Left ventricle myocardium inferior (tissue), 1 donor: ENCODE results near the gene XPO6. TPM values are rescaled to one million over a fixed set of nuclear protein-coding genes. Genes with fewer than 3 reads are reported as not detected.

Source experiments
- DNase-seq: peaks from one replicate; pipeline ENCODE4 v3.0.0-alpha.2; 2020
- H3K27ac ChIP-seq: fragments of 200-600 bp; replicated peaks from 2 replicates; pipeline ENCODE4 v1.8.0; 2021
- H3K27me3 ChIP-seq: fragments of 200-600 bp; 2 replicates; pipeline ENCODE4 v1.8.0; 2021; ENCODE audit warnings: low read depth
- H3K36me3 ChIP-seq: fragments of 200-600 bp; 2 replicates; pipeline ENCODE4 v1.8.0; 2021
- H3K4me1 ChIP-seq: fragments of 200-600 bp; 2 replicates; pipeline ENCODE4 v1.8.0; 2021
- H3K4me3 ChIP-seq: fragments of 200-600 bp; 2 replicates; pipeline ENCODE4 v1.8.0; 2021; ENCODE audit warnings: mild to moderate bottlenecking, moderate library complexity
- H3K9me3 ChIP-seq: fragments of 200-600 bp; replicated peaks from 2 replicates; pipeline ENCODE4 v1.8.0; 2021
- intact Hi-C: fragments of 100-400 bp; cut with micrococcal nuclease; formaldehyde crosslinking; loops from one replicate; pipeline ENCODE4 v1.11.0; 2022
- total RNA-seq: library from RNA; stranded (reverse); fragmentation: NEBNext Ultra II Directional; extraction: Animal tissue kit (Norgen Biotek cat#: 25700); gene quantifications from one replicate; pipeline ENCODE4 v1.2.1, GENCODE V29; 2021
- TF ChIP-seq, protein P1 (sequence below): fragments of 200-600 bp; IDR thresholded peaks from 2 replicates; pipeline ENCODE4 v1.8.0; 2021; ENCODE audit warnings: antibody characterized with exemption, mild to moderate bottlenecking, borderline replicate concordance
- donor health status: DM: no; HTN: yes; CAD: no; lungs with severe emphysema.

The XPO6 gene
- total RNA-seq, 1 donor from 2014 or later = 26.4 TPM

DNA sequence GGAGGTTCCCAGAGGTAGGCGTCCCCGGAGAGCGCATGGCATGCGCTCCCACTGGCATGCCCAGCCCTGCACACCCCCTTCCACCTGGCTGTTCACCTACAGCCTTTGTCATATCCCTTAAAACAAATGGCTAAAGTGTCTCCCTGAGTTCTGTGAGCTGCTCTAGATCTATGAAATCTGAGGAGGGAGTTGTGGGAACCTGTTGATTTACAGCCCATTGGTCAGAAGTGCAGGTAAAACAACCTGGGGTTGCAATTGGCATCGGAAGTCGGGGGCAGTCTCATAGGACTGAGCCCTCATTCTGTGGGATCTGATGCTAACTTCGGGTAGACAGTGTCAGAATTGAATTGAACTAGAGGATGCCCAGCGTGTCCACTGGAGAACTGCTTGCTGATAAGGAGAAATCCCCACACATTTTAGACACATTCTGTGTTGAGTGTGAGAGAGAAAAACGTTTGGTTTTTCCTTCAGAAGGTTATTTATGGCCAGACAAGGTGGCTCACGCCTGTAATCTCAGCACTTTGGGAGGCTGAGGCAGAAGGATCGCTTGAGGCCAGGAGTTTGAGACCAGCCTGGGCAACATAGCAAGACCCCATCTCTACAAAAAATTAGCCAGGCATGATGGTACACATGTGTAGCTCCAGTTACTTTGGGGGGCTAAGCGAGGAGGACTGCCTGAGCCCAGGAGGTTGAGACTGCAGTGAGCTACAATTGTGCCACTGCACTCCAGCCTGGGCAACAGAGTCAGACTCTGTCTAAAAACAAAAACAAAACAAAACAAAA, 126.2 kb downstream of the XPO6 start:
- no peaks in the 10 kb centered on the region for H3K36me3 ChIP-seq
- no peak overlapping the region for H3K27ac ChIP-seq
- no peak for DNase-seq
- H3K4me1 ChIP-seq = no peaks in the 10 kb centered on the region
- no peaks in the 10 kb centered on the region for H3K9me3 ChIP-seq
- TF ChIP-seq, protein P1, sequence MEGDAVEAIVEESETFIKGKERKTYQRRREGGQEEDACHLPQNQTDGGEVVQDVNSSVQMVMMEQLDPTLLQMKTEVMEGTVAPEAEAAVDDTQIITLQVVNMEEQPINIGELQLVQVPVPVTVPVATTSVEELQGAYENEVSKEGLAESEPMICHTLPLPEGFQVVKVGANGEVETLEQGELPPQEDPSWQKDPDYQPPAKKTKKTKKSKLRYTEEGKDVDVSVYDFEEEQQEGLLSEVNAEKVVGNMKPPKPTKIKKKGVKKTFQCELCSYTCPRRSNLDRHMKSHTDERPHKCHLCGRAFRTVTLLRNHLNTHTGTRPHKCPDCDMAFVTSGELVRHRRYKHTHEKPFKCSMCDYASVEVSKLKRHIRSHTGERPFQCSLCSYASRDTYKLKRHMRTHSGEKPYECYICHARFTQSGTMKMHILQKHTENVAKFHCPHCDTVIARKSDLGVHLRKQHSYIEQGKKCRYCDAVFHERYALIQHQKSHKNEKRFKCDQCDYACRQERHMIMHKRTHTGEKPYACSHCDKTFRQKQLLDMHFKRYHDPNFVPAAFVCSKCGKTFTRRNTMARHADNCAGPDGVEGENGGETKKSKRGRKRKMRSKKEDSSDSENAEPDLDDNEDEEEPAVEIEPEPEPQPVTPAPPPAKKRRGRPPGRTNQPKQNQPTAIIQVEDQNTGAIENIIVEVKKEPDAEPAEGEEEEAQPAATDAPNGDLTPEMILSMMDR = no peak
- H3K4me3 ChIP-seq = no peak overlapping the region
- intact Hi-C loops = no loop called here
- H3K27me3 ChIP-seq = no peaks in the 10 kb centered on the region

DNA sequence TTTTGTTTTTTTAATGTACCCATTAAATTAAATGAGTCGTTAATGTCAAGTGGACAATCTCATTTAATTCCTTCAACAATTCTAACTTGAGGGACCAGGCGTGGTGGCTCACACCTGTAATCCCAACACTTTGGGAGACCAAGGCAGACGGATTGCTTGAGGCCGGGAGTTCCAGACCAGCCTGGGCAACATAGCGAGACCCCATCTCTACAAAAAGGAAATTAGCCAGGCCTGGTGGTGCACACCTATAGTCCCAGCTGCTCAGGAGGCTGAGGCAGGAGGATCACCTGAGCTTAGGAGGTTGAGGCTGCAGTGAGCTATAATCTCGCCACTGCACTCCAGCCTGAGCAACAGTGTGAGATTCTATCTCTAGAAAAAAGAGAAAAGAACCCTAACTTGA, 127.6 kb downstream of the XPO6 start:
- Histone ChIP-seq H3K27ac (no peak overlapping the region), H3K9me3 (no peaks in the 10 kb centered on the region), H3K36me3 (no peaks in the 10 kb centered on the region), H3K4me1 (no peaks in the 10 kb centered on the region), H3K27me3 (no peaks in the 10 kb centered on the region), H3K4me3 (no peak overlapping the region)
- DNase-seq = no peak
- TF ChIP-seq, protein P1 = no peak
- intact Hi-C loops = no loop called here

DNA sequence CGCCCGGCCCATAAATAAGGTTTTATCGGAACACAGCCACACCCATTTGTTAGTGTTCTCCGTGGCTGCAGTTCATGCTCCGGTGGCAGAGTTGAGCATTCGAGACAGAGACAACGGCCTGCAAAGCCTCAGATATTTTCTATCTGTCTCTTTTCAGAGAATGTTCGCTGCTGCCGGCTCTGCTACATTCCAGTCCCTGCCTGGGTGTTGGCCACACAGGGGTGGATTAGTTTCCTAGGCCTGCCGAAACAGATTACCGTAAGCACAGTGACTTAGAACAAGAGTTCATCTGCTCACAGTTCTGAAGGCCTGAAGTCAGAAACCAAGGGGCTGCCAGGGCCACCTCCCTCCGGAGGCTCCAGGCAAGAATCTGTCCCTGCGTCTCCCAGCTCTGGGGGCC, 129.1 kb downstream of the XPO6 start:
- H3K27ac ChIP-seq = no peak overlapping the region
- no peaks in the 10 kb centered on the region for H3K27me3 ChIP-seq
- no peak for DNase-seq
- intact Hi-C loops = no loop called here
- TF ChIP-seq, protein P1 = no peak
- no peaks in the 10 kb centered on the region for H3K4me1 ChIP-seq
- H3K4me3 ChIP-seq = no peak overlapping the region
- no peaks in the 10 kb centered on the region for H3K36me3 ChIP-seq
- H3K9me3 ChIP-seq = no peaks in the 10 kb centered on the region

DNA sequence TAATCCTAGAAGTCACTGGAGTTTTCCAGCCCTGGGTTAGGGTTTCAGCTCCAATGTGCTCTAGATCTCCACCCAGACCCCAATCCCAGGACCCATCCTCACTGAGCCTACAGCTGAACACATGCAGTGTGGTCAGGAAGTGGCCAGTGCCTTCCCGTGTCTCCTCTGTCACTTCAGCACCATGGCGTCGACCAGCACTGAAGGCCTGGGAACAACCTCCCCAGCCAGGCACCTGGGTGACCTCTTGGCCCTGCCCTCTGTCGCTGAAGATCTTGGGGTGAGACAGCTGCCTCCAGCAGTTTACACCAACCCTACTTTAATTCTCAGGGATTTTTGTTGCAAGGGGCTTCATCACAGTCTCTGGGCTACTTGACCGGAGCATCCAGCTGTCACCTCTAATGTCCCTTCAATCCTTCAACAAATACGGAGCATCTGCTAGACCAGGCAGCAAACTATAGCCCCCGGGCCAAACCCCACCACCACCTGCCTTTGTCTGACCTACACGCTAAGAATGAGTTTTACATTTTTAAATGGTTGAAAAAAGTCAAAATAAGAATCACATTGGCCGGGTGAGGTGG, 130.3 kb downstream of the XPO6 start:
- Histone ChIP-seq H3K36me3 (no peaks in the 10 kb centered on the region), H3K27ac (no peak overlapping the region), H3K9me3 (no peaks in the 10 kb centered on the region), H3K4me1 (no peaks in the 10 kb centered on the region), H3K27me3 (no peaks in the 10 kb centered on the region), H3K4me3 (no peak overlapping the region)
- TF ChIP-seq, protein P1 = no peak
- intact Hi-C loops = no loop called here
- no peak for DNase-seq

DNA sequence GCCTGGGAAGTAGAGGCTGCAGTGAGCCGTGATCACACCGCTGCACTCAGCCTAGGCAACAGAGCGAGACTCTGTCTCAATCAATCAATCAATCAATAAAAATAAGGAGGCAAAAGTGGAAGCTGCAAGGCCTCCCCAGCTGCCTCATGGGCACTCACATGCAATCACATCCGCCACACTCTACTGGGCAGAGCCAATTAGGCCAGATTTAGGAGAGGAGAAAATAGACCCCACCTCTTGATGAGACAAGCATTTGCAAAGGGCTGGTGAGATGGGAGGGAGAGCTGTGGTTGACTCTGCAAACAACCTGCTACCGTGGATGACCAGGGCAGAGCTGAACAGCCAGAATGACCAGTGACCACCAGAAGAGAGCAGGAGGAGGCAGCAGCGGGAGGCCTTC, 133.5 kb downstream of the XPO6 start:
- Histone ChIP-seq H3K27me3 (peaks cover 16% of the 10 kb centered on the region), H3K27ac (no peak overlapping the region), H3K9me3 (no peaks in the 10 kb centered on the region), H3K4me1 (no peaks in the 10 kb centered on the region), H3K4me3 (no peak overlapping the region), H3K36me3 (no peaks in the 10 kb centered on the region)
- intact Hi-C loops = loop anchor here (10.0 kb wide), 1 partner anchor 103 kb away; no protein-coding TSS in a partner anchor
- TF ChIP-seq, protein P1 = no peak
- no peak for DNase-seq
